IMR-90 (cell line): ENCODE data around the gene GPR183.

Experiments used
- BHLHE40 ChIP-seq: fragments of 150-350 bp; IDR thresholded peaks from 2 replicates; pipeline ENCODE4 v1.6.1; 2016; ENCODE audit warnings: mild to moderate bottlenecking, low read depth, low read length
- CEBPB ChIP-seq: IDR thresholded peaks from 2 replicates; pipeline ENCODE4 v1.6.1; 2012; ENCODE audit warnings: low read depth, low read length, improper control_type of control experiment
- CHD1 ChIP-seq: IDR thresholded peaks from 2 replicates; pipeline ENCODE4 v1.6.1; 2012; ENCODE audit warnings: low read depth, low read length, improper control_type of control experiment
- MAFK ChIP-seq: IDR thresholded peaks from 2 replicates; pipeline ENCODE4 v1.6.1; 2012; ENCODE audit warnings: low read depth, low read length, improper control_type of control experiment
- MAZ ChIP-seq: IDR thresholded peaks from 2 replicates; pipeline ENCODE4 v1.6.1; 2012; ENCODE audit warnings: low read depth, mild to moderate bottlenecking, low read length, improper control_type of control experiment, moderate library complexity, borderline replicate concordance
- MXI1 ChIP-seq: IDR thresholded peaks from 2 replicates; pipeline ENCODE4 v1.6.1; 2012; ENCODE audit warnings: low read depth, mild to moderate bottlenecking, low read length, moderate library complexity, borderline replicate concordance
- NFE2L2 ChIP-seq: fragments of 150-350 bp; IDR thresholded peaks from 2 replicates; pipeline ENCODE4 v1.6.1; 2016; ENCODE audit warnings: low read depth, mild to moderate bottlenecking, low read length
- POLR2A ChIP-seq: IDR thresholded peaks from 2 replicates; pipeline ENCODE4 v1.6.1; 2012; ENCODE audit warnings: mild to moderate bottlenecking, low read depth, low read length
- RAD21 ChIP-seq: IDR thresholded peaks from 2 replicates; pipeline ENCODE4 v1.6.1; 2012; ENCODE audit warnings: low read length, improper control_type of control experiment
- RFX5 ChIP-seq: IDR thresholded peaks from 2 replicates; pipeline ENCODE4 v1.8.0; 2012; ENCODE audit warnings: low read depth, mild to moderate bottlenecking, low read length, moderate library complexity
- SMC3 ChIP-seq: fragments of 150-350 bp; IDR thresholded peaks from 2 replicates; pipeline ENCODE4 v1.6.1; 2016; ENCODE audit warnings: low read depth, mild to moderate bottlenecking, antibody characterized with exemption, low read length, moderate library complexity
- TF ChIP-seq, protein P1 (sequence below): conservative IDR thresholded peaks from 2 replicates; pipeline ENCODE4 v1.5.1; 2012; ENCODE audit warnings: mild to moderate bottlenecking, low read depth, low read length, improper control_type of control experiment
- TF ChIP-seq, protein P2 (sequence below): fragments of 150-350 bp; IDR thresholded peaks from 2 replicates; pipeline ENCODE4 v1.6.1; 2017; ENCODE audit warnings: mild to moderate bottlenecking, antibody characterized with exemption, low read length, low read depth

DNA sequence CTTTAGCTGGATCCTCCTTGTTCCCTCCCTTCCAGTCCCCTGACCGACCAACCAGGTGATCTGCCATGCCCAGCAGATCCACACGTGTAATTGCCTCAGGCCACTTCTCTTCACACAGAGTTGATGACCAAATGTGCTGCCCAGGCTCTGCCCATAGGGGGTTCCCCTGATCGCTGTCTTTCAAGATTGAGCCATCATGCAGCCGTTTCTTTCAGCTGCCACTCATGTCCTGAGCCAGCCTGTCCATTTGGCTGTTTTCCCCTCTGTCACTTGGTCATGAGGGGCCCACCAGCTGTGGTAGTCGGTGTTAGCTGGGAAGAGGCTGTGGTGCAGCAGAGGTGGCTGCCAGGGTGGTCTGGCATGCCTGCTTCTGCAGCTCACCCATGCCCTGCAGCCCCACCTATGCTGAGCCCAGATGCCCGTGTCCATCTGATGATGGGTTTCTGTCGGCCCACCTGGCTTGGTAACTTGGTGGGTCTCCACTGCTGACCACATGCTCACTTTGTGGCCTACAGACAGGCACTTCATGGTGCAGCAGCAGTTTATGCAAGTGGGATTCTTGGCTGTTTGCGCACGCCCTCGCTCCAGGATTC is 35.6 kb upstream of the GPR183 start:
- no peak for TF ChIP-seq MXI1
- TF ChIP-seq, protein P1, sequence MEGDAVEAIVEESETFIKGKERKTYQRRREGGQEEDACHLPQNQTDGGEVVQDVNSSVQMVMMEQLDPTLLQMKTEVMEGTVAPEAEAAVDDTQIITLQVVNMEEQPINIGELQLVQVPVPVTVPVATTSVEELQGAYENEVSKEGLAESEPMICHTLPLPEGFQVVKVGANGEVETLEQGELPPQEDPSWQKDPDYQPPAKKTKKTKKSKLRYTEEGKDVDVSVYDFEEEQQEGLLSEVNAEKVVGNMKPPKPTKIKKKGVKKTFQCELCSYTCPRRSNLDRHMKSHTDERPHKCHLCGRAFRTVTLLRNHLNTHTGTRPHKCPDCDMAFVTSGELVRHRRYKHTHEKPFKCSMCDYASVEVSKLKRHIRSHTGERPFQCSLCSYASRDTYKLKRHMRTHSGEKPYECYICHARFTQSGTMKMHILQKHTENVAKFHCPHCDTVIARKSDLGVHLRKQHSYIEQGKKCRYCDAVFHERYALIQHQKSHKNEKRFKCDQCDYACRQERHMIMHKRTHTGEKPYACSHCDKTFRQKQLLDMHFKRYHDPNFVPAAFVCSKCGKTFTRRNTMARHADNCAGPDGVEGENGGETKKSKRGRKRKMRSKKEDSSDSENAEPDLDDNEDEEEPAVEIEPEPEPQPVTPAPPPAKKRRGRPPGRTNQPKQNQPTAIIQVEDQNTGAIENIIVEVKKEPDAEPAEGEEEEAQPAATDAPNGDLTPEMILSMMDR, result no peak
- TF ChIP-seq POLR2A, result no peak
- no peak for TF ChIP-seq RFX5
- no peak for TF ChIP-seq RAD21
- no peak for TF ChIP-seq CEBPB
- no peak for TF ChIP-seq NFE2L2
- TF ChIP-seq, protein P2, sequence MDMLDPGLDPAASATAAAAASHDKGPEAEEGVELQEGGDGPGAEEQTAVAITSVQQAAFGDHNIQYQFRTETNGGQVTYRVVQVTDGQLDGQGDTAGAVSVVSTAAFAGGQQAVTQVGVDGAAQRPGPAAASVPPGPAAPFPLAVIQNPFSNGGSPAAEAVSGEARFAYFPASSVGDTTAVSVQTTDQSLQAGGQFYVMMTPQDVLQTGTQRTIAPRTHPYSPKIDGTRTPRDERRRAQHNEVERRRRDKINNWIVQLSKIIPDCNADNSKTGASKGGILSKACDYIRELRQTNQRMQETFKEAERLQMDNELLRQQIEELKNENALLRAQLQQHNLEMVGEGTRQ, result no peak
- no peak for TF ChIP-seq MAZ
- TF ChIP-seq BHLHE40, result no peak
- no peak for TF ChIP-seq MAFK
- no peak for TF ChIP-seq SMC3
- TF ChIP-seq CHD1, result no peak
